NCI-H146 (cell line): ENCODE data around the gene LAMTOR2.

ENCODE experiments used
- DNase-seq: peaks from one replicate; lab custom pipeline; 2025; lab: John Stamatoyannopoulos, UW

LAMTOR2 gene

GRCh38 chr1:156099282-156099681, 44.7 kb downstream of the LAMTOR2 start:
- DNase-seq, result no peak

- DNase-seq, result no peak
Observed at GRCh38 chr1:156100205-156100995, 45.8 kb downstream of the LAMTOR2 start.

GRCh38 chr1:156101880-156102279, 47.3 kb downstream of the LAMTOR2 start:
- DNase-seq, result no peak

GRCh38 chr1:156102633-156103511, 48.3 kb downstream of the LAMTOR2 start:
- no peak for DNase-seq

DNA sequence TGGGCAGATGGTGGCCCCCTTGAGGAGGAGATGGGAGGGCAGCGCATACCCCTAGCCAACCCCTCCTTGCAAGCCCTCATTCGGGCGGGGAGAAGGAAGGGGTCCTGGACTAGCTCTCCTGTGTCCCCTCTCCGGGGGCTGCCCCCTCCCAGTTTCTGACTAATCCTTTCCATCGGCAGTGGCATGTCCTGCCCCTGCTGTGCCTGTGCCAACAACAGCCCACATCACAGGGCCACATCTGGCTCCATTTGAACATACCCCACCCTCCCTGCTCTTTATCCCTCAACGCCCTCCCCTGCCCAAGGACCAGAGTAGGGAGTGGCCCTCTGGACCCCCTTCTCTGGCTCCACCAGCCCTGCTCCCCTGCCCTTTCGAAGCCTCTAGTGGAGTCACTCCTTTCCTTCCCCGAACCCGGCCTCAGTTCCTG, 49.0 kb downstream of the LAMTOR2 start:
- no peak for DNase-seq

GRCh38 chr1:156104065-156104810, 49.7 kb downstream of the LAMTOR2 start:
- DNase-seq, result peak; percentile 28

DNA sequence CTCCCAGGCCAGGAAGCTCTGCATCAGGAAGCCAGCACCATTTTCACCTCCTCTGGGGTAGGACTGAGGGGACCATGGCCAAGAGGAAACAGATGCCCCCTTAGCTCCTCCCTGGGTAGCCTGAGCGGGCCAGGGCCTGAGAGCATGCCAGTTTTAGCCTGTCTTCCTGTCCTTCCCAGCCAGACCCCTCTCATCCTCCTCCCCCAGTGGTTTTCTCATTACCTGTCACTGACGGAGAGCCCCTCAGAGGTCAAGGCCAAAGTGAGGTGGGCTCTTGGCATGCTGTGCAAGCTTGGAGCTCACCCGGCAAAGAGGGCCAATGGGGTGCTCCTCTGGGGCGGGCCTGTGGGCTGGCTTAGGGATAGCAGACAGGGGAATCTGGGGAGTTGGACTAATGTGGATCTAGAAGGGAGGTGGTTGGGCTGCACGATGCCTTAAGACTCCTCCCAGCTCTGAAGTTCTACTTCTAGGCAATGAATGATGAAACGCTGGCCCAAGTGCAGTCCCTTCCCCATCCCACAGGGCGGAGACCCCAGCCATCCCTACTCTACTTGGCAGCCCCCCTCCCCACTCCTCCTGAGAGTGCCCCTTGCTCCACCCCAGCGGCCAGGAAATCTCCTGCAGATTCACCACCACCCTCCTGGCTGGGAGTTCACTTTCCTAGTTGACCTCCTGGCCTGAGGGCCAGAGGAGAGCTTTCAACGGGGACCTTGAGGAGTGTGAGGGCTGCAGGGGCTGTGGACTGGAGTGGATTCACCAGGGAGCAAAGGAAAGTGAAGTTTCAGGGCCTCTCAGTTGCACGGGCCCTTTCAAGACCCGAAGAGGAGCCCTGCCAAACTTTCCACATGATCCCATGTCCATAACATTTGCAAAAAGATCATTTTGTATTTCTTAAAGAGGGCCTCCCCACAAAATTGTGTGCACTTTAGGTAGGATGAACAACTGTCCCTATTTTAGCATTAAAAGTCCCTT, 50.6 kb downstream of the LAMTOR2 start:
- DNase-seq, result no peak

- DNase-seq, result no peak
Observed at GRCh38 chr1:156106624-156107488, 52.3 kb downstream of the LAMTOR2 start.

DNA sequence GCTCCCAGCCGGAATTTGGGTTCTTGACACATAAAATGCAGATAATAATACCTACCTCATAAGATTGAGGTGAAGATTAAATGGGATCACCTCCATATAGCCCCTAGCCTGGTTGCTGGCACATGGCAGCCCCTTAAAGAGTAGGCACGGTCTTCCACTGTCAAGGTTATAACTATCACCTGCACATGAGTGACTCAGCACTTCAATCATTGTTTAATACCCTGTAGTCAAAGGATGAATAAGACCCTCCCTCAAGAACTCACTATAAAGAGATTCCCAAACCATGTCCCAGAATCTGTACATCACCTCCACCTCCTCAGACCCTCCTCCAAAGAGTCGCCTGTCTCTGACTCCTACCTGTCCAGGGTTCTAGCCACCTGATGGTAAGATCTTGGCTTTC, 53.5 kb downstream of the LAMTOR2 start:
- DNase-seq, result no peak
